ENCODE data around the gene TFEC.

The TFEC gene

DNA sequence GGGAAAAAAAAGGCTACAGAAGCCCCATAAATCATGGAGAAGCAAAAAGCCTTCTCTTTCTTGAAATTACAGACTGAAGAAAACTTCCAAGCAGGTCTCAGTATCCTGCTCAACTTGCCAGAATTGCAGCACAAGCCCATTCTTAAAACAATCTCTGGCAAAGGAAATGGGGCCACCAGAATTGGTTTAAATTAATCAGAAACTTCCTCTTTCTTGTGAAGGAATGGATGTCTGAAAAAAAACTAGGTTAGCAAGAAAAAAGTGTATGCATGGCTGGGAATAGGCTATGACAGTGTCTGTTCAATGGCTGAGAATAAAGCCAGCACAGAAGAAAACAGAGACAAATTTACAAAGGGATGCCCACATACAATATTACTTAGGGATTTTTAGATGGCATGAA, 59.1 kb downstream of the TFEC start:
- no peak overlapping the region for H3K27ac ChIP-seq
- TF ChIP-seq, protein P1, sequence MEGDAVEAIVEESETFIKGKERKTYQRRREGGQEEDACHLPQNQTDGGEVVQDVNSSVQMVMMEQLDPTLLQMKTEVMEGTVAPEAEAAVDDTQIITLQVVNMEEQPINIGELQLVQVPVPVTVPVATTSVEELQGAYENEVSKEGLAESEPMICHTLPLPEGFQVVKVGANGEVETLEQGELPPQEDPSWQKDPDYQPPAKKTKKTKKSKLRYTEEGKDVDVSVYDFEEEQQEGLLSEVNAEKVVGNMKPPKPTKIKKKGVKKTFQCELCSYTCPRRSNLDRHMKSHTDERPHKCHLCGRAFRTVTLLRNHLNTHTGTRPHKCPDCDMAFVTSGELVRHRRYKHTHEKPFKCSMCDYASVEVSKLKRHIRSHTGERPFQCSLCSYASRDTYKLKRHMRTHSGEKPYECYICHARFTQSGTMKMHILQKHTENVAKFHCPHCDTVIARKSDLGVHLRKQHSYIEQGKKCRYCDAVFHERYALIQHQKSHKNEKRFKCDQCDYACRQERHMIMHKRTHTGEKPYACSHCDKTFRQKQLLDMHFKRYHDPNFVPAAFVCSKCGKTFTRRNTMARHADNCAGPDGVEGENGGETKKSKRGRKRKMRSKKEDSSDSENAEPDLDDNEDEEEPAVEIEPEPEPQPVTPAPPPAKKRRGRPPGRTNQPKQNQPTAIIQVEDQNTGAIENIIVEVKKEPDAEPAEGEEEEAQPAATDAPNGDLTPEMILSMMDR (IDR thresholded peaks at IDR 0.05), result no peak
- TF ChIP-seq ZFX (IDR thresholded peaks at IDR 0.05; ENCODE audit: borderline replicate concordance), result no peak

- TF ChIP-seq ZFX (IDR thresholded peaks at IDR 0.05; ENCODE audit: borderline replicate concordance), result no peak
- H3K27ac ChIP-seq, result no peak overlapping the region
Observed at GRCh38 chr7:115968596-115968995, 62.0 kb downstream of the TFEC start.

GRCh38 chr7:115968171-115968570, 62.4 kb downstream of the TFEC start:
- H3K27ac ChIP-seq, result no peak overlapping the region
- TF ChIP-seq ZFX (IDR thresholded peaks at IDR 0.05; ENCODE audit: borderline replicate concordance), result no peak
- TF ChIP-seq, protein P1 (IDR thresholded peaks at IDR 0.05), result no peak

DNA sequence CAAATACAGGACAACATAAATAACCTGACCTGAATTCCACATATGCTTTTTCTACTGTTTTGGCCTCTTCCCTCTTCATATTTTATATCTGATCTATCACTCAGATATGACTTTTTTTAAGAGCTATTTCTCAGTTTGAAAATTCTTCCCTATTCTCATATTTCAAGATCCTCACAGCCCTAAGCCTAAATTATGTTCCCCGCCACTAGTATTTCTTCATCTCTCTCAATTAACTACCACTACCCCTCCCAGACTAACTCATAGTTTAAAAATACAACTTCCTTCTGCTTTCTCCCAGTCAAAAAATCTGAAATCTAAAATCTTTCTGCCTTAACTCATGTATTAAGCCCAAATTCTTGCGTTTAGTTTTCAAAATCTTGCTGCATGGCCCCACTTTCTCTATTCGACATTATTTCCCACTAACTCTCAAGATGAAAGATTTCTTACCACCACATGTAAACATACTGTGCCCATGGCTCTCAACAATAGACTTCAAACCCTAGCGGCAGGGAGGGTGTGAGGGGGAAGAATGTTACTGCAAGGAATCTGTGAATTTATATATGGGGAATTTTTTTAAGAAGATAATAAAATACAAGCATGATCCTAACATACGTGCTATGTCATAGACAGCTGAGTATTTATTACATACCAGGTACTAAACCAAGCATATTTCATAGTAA, 64.6 kb downstream of the TFEC start:
- H3K27ac ChIP-seq, result no peak overlapping the region
- TF ChIP-seq ZFX (IDR thresholded peaks at IDR 0.05; ENCODE audit: borderline replicate concordance), result no peak
- TF ChIP-seq, protein P1 (IDR thresholded peaks at IDR 0.05), result no peak

DNA sequence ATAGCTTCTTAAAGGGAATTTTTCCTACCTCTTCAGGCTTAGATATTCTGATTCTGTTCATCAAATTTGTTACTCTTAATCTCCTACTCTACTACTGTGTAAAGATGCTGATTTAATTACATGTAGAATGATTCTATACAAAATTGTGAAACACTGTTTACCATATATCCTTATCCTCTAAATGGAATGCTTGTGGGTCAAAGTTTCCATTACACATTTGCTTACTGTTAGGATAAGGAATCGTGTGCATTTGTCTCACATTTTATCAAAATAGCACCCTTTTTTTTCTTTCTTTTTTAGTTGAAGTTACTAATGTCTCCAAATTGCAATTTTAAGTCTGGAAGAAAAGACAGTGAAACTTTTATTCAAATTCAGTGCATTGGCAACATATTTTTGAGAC, 65.3 kb downstream of the TFEC start:
- TF ChIP-seq, protein P1 (IDR thresholded peaks at IDR 0.05), result no peak
- no peak for TF ChIP-seq ZFX (IDR thresholded peaks at IDR 0.05; ENCODE audit: borderline replicate concordance)
- H3K27ac ChIP-seq, result no peak overlapping the region

DNA sequence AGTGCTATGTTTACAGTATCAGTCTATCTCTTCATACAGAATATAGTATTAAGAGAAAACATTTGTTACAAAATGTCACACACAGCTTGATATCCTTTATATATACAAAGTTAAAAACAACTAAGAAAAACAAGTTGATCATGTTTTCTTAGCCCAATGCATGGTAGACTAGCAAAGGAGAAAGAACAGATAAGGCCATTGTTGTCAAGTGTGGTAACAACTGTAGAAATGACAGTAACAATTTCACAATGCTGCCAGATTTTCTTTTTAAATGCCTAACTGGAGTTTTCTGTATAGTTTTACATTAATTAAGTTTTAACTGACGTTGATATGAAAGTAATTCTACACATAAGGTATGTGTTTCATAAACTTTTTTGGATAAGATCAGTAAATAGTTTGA, 65.8 kb downstream of the TFEC start:
- TF ChIP-seq ZFX (IDR thresholded peaks at IDR 0.05; ENCODE audit: borderline replicate concordance), result no peak
- TF ChIP-seq, protein P1 (IDR thresholded peaks at IDR 0.05), result no peak

DNA sequence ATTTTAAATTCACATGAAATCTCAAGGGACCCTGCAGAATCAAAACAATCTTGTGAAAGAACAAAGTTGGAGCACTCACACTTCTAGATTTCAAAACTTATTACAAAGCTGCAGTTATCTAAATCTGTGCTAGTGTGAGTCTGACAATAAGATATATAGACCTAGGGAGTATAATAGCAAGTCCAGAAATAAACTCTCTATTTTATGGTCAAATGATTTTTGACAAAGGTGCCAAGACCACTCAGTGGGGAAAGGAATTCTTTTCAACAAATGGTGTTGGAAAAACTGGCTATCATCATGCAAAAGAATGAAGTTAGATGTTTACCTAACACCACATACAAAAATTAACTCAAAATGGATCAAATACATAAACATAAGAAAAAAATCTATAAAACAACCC, 68.2 kb downstream of the TFEC start:
- no peak for TF ChIP-seq ZFX (IDR thresholded peaks at IDR 0.05; ENCODE audit: borderline replicate concordance)
- TF ChIP-seq, protein P1 (IDR thresholded peaks at IDR 0.05), result no peak
- H3K27ac ChIP-seq, result no peak overlapping the region

More for the DNA sequence above, 65.8 kb downstream of the TFEC start:
- no peak overlapping the region for H3K27ac ChIP-seq
